C4-2B (cell line): ENCODE data around the gene COL26A1.
"Not testable (repeated sequence)": the region's sequence is repeated elsewhere in the genome, so short reads cannot be mapped to it uniquely, and the experiment has no call there.

Experiments
- H3K27ac ChIP-seq: fragments of 450-650 bp; 2 replicates; pipeline ENCODE4 v1.5.1; 2017
- ZFX ChIP-seq: fragments of 450-650 bp; IDR thresholded peaks from 2 replicates; pipeline ENCODE4 v1.6.1; 2017
- TF ChIP-seq, protein P1 (sequence below): fragments of 450-650 bp; conservative IDR thresholded peaks from 2 replicates; pipeline ENCODE4 v1.5.1; 2017; ENCODE audit warnings: mild to moderate bottlenecking

COL26A1 gene

GRCh38 chr7:101332026-101332425 lies 30.6 kb upstream of the COL26A1 start:
- no peak overlapping the region for H3K27ac ChIP-seq
- TF ChIP-seq, protein P1, sequence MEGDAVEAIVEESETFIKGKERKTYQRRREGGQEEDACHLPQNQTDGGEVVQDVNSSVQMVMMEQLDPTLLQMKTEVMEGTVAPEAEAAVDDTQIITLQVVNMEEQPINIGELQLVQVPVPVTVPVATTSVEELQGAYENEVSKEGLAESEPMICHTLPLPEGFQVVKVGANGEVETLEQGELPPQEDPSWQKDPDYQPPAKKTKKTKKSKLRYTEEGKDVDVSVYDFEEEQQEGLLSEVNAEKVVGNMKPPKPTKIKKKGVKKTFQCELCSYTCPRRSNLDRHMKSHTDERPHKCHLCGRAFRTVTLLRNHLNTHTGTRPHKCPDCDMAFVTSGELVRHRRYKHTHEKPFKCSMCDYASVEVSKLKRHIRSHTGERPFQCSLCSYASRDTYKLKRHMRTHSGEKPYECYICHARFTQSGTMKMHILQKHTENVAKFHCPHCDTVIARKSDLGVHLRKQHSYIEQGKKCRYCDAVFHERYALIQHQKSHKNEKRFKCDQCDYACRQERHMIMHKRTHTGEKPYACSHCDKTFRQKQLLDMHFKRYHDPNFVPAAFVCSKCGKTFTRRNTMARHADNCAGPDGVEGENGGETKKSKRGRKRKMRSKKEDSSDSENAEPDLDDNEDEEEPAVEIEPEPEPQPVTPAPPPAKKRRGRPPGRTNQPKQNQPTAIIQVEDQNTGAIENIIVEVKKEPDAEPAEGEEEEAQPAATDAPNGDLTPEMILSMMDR = no peak

GRCh38 chr7:101333912-101334311 lies 28.8 kb upstream of the COL26A1 start:
- no peak overlapping the region for H3K27ac ChIP-seq
- TF ChIP-seq, protein P1 = no peak
- TF ChIP-seq ZFX = no peak

DNA sequence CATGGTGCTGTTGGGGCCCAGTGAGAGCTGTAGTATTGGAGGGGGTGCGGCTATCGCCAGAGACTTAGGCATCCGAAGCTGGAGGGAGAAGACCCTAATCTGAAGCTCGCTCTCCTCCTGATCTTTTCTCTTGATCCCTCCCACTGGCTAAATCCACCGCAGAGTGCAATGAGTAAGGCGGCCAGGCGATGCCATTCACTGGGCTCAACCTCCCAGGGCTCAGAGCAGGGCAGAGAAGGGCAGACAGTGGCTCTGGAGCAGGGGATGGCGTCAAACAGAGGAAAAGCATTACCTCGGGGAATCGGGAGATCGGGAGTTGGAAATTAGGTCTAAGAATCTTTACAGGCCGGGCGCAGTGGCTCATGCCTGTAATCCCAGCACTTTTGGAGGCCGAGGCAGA lies 22.3 kb upstream of the COL26A1 start:
- TF ChIP-seq, protein P1 = no peak
- no peak for TF ChIP-seq ZFX
- H3K27ac ChIP-seq = no peak overlapping the region

DNA sequence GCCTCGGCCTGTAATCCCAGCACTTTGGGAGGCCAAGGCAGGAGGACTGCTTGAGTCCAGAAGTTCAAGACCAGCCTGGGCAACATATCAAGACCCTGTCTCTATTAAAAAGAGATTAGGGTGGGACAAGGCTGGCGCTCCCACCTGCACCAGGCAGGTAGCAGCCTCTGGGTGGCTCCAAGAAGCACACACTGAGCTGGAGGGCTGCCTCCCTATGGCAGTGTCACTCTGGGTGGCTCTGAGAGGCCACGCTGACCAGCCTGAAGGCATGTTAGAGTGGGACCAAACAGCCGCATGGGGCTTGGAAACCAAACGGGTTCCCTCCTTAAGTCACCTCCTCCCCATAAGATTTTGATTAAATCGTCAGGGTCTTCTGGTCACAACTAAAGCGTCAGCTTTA lies 19.8 kb upstream of the COL26A1 start:
- no peak overlapping the region for H3K27ac ChIP-seq
- TF ChIP-seq, protein P1 = no peak
- TF ChIP-seq ZFX = no peak

- no peak overlapping the region for H3K27ac ChIP-seq
- TF ChIP-seq ZFX = no peak
- TF ChIP-seq, protein P1 = no peak
Observed at GRCh38 chr7:101347477-101347876, 15.2 kb upstream of the COL26A1 start.

DNA sequence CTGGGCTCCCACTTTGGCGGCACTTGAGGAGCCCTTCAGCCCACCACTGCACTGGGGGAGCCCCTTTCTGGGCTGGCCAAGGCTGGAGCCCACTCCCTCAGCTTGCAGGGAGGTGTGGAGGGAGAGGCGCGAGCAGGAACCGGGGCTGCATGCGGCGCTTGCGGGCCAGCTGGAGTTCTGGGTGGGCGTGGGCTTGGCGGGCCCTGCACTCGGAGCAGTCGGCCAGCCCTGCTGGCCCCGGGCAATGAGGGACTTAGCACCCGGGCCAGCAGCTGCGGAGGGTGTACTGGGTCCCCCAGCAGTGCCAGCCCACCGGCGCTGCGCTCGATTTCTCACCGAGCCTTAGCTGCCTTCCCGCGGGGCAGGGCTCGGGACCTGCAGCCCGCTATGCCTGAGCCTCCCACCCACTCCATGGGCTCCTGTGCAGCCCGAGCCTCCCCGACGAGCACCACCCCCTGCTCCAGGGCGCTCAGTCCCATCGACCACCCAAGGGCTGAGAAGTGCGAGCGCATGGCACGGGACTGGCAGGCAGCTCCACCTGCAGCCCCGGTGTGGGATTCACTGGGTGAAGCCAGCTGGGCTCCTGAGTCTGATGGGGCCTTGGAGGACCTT lies 14.1 kb upstream of the COL26A1 start:
- not testable (repeated sequence) for H3K27ac ChIP-seq

GRCh38 chr7:101349300-101349699 lies 13.4 kb upstream of the COL26A1 start:
- H3K27ac ChIP-seq = not testable (repeated sequence)

- TF ChIP-seq ZFX = no peak
- TF ChIP-seq, protein P1 = no peak
- H3K27ac ChIP-seq = peak overlapping the region; percentile 57
Observed at GRCh38 chr7:101352920-101353308, 9.8 kb upstream of the COL26A1 start.
